GM19099 (cell line): Measurements from ENCODE around the gene TSC22D1.

Source experiments
- POLR2A ChIP-seq: IDR thresholded peaks from 3 replicates; pipeline ENCODE4 v1.6.1; 2011; ENCODE audit warnings: low read depth; ENCODE audit not compliant: insufficient read length; ENCODE audit errors: extremely low read depth

The TSC22D1 gene

GRCh38 chr13:44576351-44577235 is 463 bp upstream of the TSC22D1 start:
- no peak for TF ChIP-seq POLR2A

- TF ChIP-seq POLR2A, result no peak
These were observed 1.1 kb downstream of the TSC22D1 start for GRCh38 chr13:44575035-44575434.

- no peak for TF ChIP-seq POLR2A
These were observed 1.7 kb downstream of the TSC22D1 start for GRCh38 chr13:44574466-44574855.

- no peak for TF ChIP-seq POLR2A
These were observed 2.2 kb downstream of the TSC22D1 start for GRCh38 chr13:44573790-44574465.

GRCh38 chr13:44573071-44573470 is 3.1 kb downstream of the TSC22D1 start:
- TF ChIP-seq POLR2A, result no peak

GRCh38 chr13:44566601-44567000 is 9.5 kb downstream of the TSC22D1 start:
- TF ChIP-seq POLR2A, result no peak

GRCh38 chr13:44565881-44566280 is 10.2 kb downstream of the TSC22D1 start:
- no peak for TF ChIP-seq POLR2A

GRCh38 chr13:44564936-44565335 is 11.2 kb downstream of the TSC22D1 start:
- no peak for TF ChIP-seq POLR2A

- no peak for TF ChIP-seq POLR2A
These were observed 14.8 kb downstream of the TSC22D1 start for GRCh38 chr13:44561351-44561750.

GRCh38 chr13:44557986-44558385 is 18.1 kb downstream of the TSC22D1 start:
- TF ChIP-seq POLR2A, result no peak

GRCh38 chr13:44555207-44555606 is 20.9 kb downstream of the TSC22D1 start:
- no peak for TF ChIP-seq POLR2A

- no peak for TF ChIP-seq POLR2A
These were observed 26.7 kb downstream of the TSC22D1 start for GRCh38 chr13:44549476-44549875.

GRCh38 chr13:44546164-44546563 is 30.0 kb downstream of the TSC22D1 start:
- no peak for TF ChIP-seq POLR2A

GRCh38 chr13:44543369-44543768 is 32.8 kb downstream of the TSC22D1 start:
- no peak for TF ChIP-seq POLR2A

- no peak for TF ChIP-seq POLR2A
These were observed 33.8 kb downstream of the TSC22D1 start for GRCh38 chr13:44542361-44542760.

- TF ChIP-seq POLR2A, result no peak
These were observed 34.5 kb downstream of the TSC22D1 start for GRCh38 chr13:44541601-44542000.
